H9 (cell line): Measurements from ENCODE around the gene AURKB. TPM values are rescaled to one million over a fixed set of nuclear protein-coding genes. Genes with fewer than 3 reads are reported as not detected.

Experiments used
- DNase-seq: peaks from one replicate; pipeline ENCODE4 v3.0.0-alpha.2; 2017
- H2AFZ ChIP-seq: one replicate; pipeline ENCODE4 v1.6.1; 2013; ENCODE audit warnings: mild to moderate bottlenecking, low read length, control low read depth, moderate library complexity
- H2AK5ac ChIP-seq: 2 replicates; pipeline ENCODE4 v1.6.1; 2013; ENCODE audit warnings: low read length, control low read depth, mixed read lengths; ENCODE audit not compliant: insufficient read length
- H2BK120ac ChIP-seq: one replicate; pipeline ENCODE4 v1.6.1; 2013; ENCODE audit warnings: low read depth, mild to moderate bottlenecking, low read length, control low read depth, inconsistent platforms; ENCODE audit not compliant: poor library complexity, severe bottlenecking
- H2BK12ac ChIP-seq: 2 replicates; pipeline ENCODE4 v1.6.1; 2013; ENCODE audit warnings: low read length, control low read depth, mixed read lengths, low read depth; ENCODE audit not compliant: insufficient read length
- H2BK15ac ChIP-seq: 2 replicates; pipeline ENCODE4 v1.6.1; 2013; ENCODE audit warnings: low read depth, low read length, control low read depth
- H2BK20ac ChIP-seq: one replicate; pipeline ENCODE4 v1.6.1; 2013; ENCODE audit warnings: low read depth, mild to moderate bottlenecking, low read length, control low read depth, inconsistent platforms; ENCODE audit not compliant: poor library complexity, severe bottlenecking
- H2BK5ac ChIP-seq: 2 replicates; pipeline ENCODE4 v1.6.1; 2013; ENCODE audit warnings: low read length, control low read depth, mixed read lengths; ENCODE audit not compliant: insufficient read length
- H3K14ac ChIP-seq: 2 replicates; pipeline ENCODE4 v1.6.1; 2013; ENCODE audit warnings: low read length, control low read depth; ENCODE audit not compliant: insufficient read depth
- H3K18ac ChIP-seq: 2 replicates; pipeline ENCODE4 v1.6.1; 2013; ENCODE audit warnings: low read depth, mild to moderate bottlenecking, mixed read lengths, low read length, control low read depth; ENCODE audit not compliant: insufficient read length
- H3K23ac ChIP-seq: 2 replicates; pipeline ENCODE4 v1.6.1; 2013; ENCODE audit warnings: low read length, control low read depth, mixed read lengths, low read depth; ENCODE audit not compliant: insufficient read length
- H3K23me2 ChIP-seq: 2 replicates; pipeline ENCODE4 v1.6.1; 2013; ENCODE audit warnings: low read depth, mild to moderate bottlenecking, mixed read lengths, low read length, control low read depth; ENCODE audit not compliant: insufficient read length, poor library complexity, severe bottlenecking
- H3K27ac ChIP-seq: 2 replicates; pipeline ENCODE4 v1.5.1; 2013; ENCODE audit warnings: low read length, control low read depth, mixed read lengths, low read depth; ENCODE audit not compliant: insufficient read length
- H3K27me3 ChIP-seq: 2 replicates; pipeline ENCODE4 v1.6.1; 2013; ENCODE audit warnings: low read length, control low read depth, inconsistent platforms; ENCODE audit not compliant: insufficient read depth
- H3K4ac ChIP-seq: 2 replicates; pipeline ENCODE4 v1.6.1; 2013; ENCODE audit warnings: low read depth, mild to moderate bottlenecking, control low read depth, inconsistent platforms, low read length, moderate library complexity
- H3K4me1 ChIP-seq: 2 replicates; pipeline ENCODE4 v1.6.1; 2013; ENCODE audit warnings: low read length, control low read depth, inconsistent platforms; ENCODE audit not compliant: insufficient read depth
- H3K4me2 ChIP-seq: 2 replicates; pipeline ENCODE4 v1.6.1; 2013; ENCODE audit warnings: low read length, control low read depth, mixed read lengths; ENCODE audit not compliant: insufficient read length, insufficient read depth
- H3K56ac ChIP-seq: 2 replicates; pipeline ENCODE4 v1.6.1; 2013; ENCODE audit warnings: low read depth, mild to moderate bottlenecking, mixed read lengths, low read length, control low read depth; ENCODE audit not compliant: insufficient read length
- H3K79me1 ChIP-seq: 2 replicates; pipeline ENCODE4 v1.6.1; 2013; ENCODE audit warnings: low read depth, mild to moderate bottlenecking, moderate library complexity, low read length, control low read depth, inconsistent platforms; ENCODE audit not compliant: insufficient read depth, poor library complexity, severe bottlenecking
- H3K79me2 ChIP-seq: 2 replicates; pipeline ENCODE4 v1.6.1; 2013; ENCODE audit warnings: low read length, control low read depth, inconsistent platforms; ENCODE audit not compliant: insufficient read depth
- H3K9ac ChIP-seq: 2 replicates; pipeline ENCODE4 v1.6.1; 2013; ENCODE audit warnings: low read length, control low read depth, mixed read lengths; ENCODE audit not compliant: insufficient read length; ENCODE audit errors: extremely low read depth
- H3K9me3 ChIP-seq: one replicate; pipeline ENCODE4 v1.6.1; 2013; ENCODE audit warnings: low read depth, low read length, inconsistent platforms; ENCODE audit not compliant: control insufficient read depth
- H3T11ph ChIP-seq: one replicate; pipeline ENCODE4 v1.6.1; 2013; ENCODE audit warnings: mild to moderate bottlenecking, low read length, control low read depth, inconsistent platforms
- H4K20me1 ChIP-seq: one replicate; pipeline ENCODE4 v1.6.1; 2013; ENCODE audit not compliant: control insufficient read depth, insufficient read length, insufficient read depth
- H4K5ac ChIP-seq: 2 replicates; pipeline ENCODE4 v1.6.1; 2013; ENCODE audit warnings: low read depth, mild to moderate bottlenecking, mixed read lengths, low read length, control low read depth; ENCODE audit not compliant: insufficient read length
- H4K8ac ChIP-seq: replicated peaks from 2 replicates; pipeline ENCODE4 v1.6.1; 2013; ENCODE audit warnings: low read length, control low read depth, mixed read lengths, low read depth; ENCODE audit not compliant: insufficient read length
- H4K91ac ChIP-seq: 2 replicates; pipeline ENCODE4 v1.6.1; 2013; ENCODE audit warnings: low read depth, mild to moderate bottlenecking, moderate library complexity, mixed read lengths, low read length, control low read depth; ENCODE audit not compliant: insufficient read length
- H3K27ac Mint-ChIP-seq, 3 experiments: 2 replicates in 2 of 3; 3 replicates in 1 of 3; pipeline ENCODE4 v1.8.0; 2020 to 2021; ENCODE audit warnings: mixed read lengths in 3 of 3, mild to moderate bottlenecking in 1 of 3, moderate library complexity in 1 of 3
- H3K27me3 Mint-ChIP-seq: 2 replicates; pipeline ENCODE4 v1.8.0; 2021; ENCODE audit warnings: low read depth, mild to moderate bottlenecking, moderate library complexity, mixed read lengths
- H3K36me3 Mint-ChIP-seq, 3 experiments: 2 replicates in 2 of 3; 3 replicates in 1 of 3; pipeline ENCODE4 v1.8.0; 2020 to 2021; ENCODE audit warnings: low read depth in 3 of 3, mixed read lengths in 3 of 3; ENCODE audit not compliant: insufficient read depth in 1 of 3
- H3K4me1 Mint-ChIP-seq, 2 experiments: 2 replicates each; pipeline ENCODE4 v1.8.0; 2020; ENCODE audit warnings: mixed read lengths in 2 of 2
- H3K4me3 Mint-ChIP-seq, 2 experiments: 2 replicates in 1 of 2; 3 replicates in 1 of 2; pipeline ENCODE4 v1.8.0; 2020 to 2021; ENCODE audit warnings: mild to moderate bottlenecking in 2 of 2, mixed read lengths in 2 of 2, moderate library complexity in 1 of 2
- H3K9me3 Mint-ChIP-seq, 2 experiments: 2 replicates in 1 of 2; 3 replicates in 1 of 2; pipeline ENCODE4 v1.8.0; 2020; ENCODE audit warnings: mild to moderate bottlenecking in 2 of 2, mixed read lengths in 2 of 2, moderate library complexity in 1 of 2
- CTCF ChIP-seq: fragments of 200-600 bp; sonication (generic); conservative IDR thresholded peaks from 3 replicates; pipeline ENCODE4 v1.8.0; 2021; ENCODE audit warnings: antibody characterized with exemption, mild to moderate bottlenecking
- WGBS: extraction: QIAGEN DNeasy Blood & Tissue Kit; methylation state at CpG from one replicate; pipeline ENCODE4 v1.1.7; 2013; ENCODE audit warnings: missing lambda C conversion rate, low lambda C conversion rate, mixed read lengths; ENCODE audit not compliant: insufficient read length; ENCODE audit errors: extremely low coverage; 5-methylcytosine and 5-hydroxymethylcytosine counted together
- total RNA-seq: library from RNA; stranded (reverse); gene quantifications from 2 replicates; pipeline ENCODE4 v1.2.1, GENCODE V29; 2021

The AURKB gene
- total RNA-seq, 1 experiment from 2014 or later, result 171 TPM

DNA sequence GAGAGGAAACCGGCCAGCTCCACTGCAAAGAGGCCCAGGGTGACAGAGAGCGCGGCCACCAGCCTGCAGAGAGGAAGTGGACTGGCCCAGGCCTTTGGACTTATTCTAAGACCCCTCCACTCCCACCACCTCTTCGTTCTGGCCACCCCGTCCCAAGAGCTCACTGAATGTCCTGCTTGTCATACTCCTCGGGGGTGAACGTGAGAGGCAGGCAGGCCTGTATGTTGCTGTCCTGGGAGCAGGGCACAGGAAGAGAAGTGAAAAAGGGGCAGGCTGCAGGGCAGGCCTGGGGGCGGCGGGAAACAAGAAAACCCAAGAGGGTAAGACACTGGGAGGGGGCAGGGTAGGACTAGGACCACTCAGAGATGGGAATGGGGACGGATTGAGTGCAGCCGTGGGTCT lies 34.6 kb downstream of the AURKB start:
- Histone ChIP-seq H3K9ac (peak overlapping the region; percentile 39), H3K23ac (no peak overlapping the region), H2AK5ac (no peak overlapping the region), H2BK5ac (no peak overlapping the region), H2BK15ac (no peak overlapping the region), H3K14ac (no peak overlapping the region), H4K8ac (no peak overlapping the region), H3K56ac (no peak overlapping the region), H2BK20ac (no peak overlapping the region), H3K79me1 (no peaks in the 10 kb centered on the region), H3K27ac (no peak overlapping the region), H3K27me3 (no peaks in the 10 kb centered on the region), H2AFZ (no peak overlapping the region), H3K18ac (no peak overlapping the region), H4K5ac (no peak overlapping the region), H4K91ac (no peak overlapping the region), H3T11ph (no peak overlapping the region), H3K4ac (no peak overlapping the region), H3K4me2 (peak overlapping the region; percentile 55), H3K4me1 (peaks cover 5% of the 10 kb centered on the region; the same call in 1 of the 2 replicates), H2BK120ac (no peak overlapping the region), H3K79me2 (no peaks in the 10 kb centered on the region), H3K23me2 (peaks cover 10% of the 10 kb centered on the region), H4K20me1 (no peaks in the 10 kb centered on the region), H2BK12ac (no peak overlapping the region), H3K9me3 (no peaks in the 10 kb centered on the region)
- Mint-ChIP-seq H3K27ac (peak overlapping the region; percentile 55 to 95 (median 84); a peak in 6 of 7 replicates), H3K36me3 (no peaks in the 10 kb centered on the region), H3K9me3 (no peaks in the 10 kb centered on the region; a peak in 1 of 5 replicates), H3K4me1 (peaks cover 26 to 28% of the 10 kb centered on the region in 2 experiments), H3K4me3 (peak overlapping the region; percentile 89 to 93), H3K27me3 (no peaks in the 10 kb centered on the region)
- no peak for TF ChIP-seq CTCF
- DNase-seq, result no peak
- WGBS, result no CpG with 5 or more reads among the region's 11 CpGs
